GM18861 (cell line): ENCODE results near the gene OR2T11.
"Not testable (repeated sequence)": the region's sequence is repeated elsewhere in the genome, so short reads cannot be mapped to it uniquely, and the experiment has no call there.

Experiments
- ATAC-seq: cut with Tn5 transposase; IDR thresholded peaks from one replicate; pipeline ENCODE4 v1.9.1; 2021; ENCODE audit not compliant: unreplicated experiment

Gene OR2T11

GRCh38 chr1:248621770-248622169, 13.1 kb downstream of the OR2T11 start:
- no peak for ATAC-seq

- no peak for ATAC-seq
These were observed 16.0 kb downstream of the OR2T11 start for GRCh38 chr1:248618878-248619277.

GRCh38 chr1:248618119-248618518, 16.8 kb downstream of the OR2T11 start:
- no peak for ATAC-seq

GRCh38 chr1:248613742-248614141, 21.1 kb downstream of the OR2T11 start:
- no peak for ATAC-seq

GRCh38 chr1:248611883-248612414, 22.9 kb downstream of the OR2T11 start:
- ATAC-seq, result no peak

GRCh38 chr1:248610301-248610700, 24.6 kb downstream of the OR2T11 start:
- ATAC-seq, result no peak

- ATAC-seq, result no peak
These were observed 35.5 kb downstream of the OR2T11 start for GRCh38 chr1:248599396-248599795.

GRCh38 chr1:248597589-248597988, 37.3 kb downstream of the OR2T11 start, which contains the start of gene OR2T10:
Gene OR2T10, minus strand, starts transcription at chr1:248597700. Its CDS starts 3,932 bp downstream, at chr1:248593768.
- ATAC-seq, result no peak

GRCh38 chr1:248596615-248597014, 38.3 kb downstream of the OR2T11 start:
- no peak for ATAC-seq

- no peak for ATAC-seq
These were observed 41.7 kb downstream of the OR2T11 start for GRCh38 chr1:248593226-248593625.

- no peak for ATAC-seq
These were observed 42.2 kb downstream of the OR2T11 start for GRCh38 chr1:248592655-248593054.

GRCh38 chr1:248590055-248590454, 44.8 kb downstream of the OR2T11 start:
- ATAC-seq, result no peak

GRCh38 chr1:248589334-248589733, 45.6 kb downstream of the OR2T11 start:
- ATAC-seq, result no peak

- ATAC-seq, result no peak
These were observed 49.6 kb downstream of the OR2T11 start for GRCh38 chr1:248585266-248585665.

GRCh38 chr1:248576260-248576980, 58.5 kb downstream of the OR2T11 start:
- ATAC-seq, result no peak

GRCh38 chr1:248574657-248575056, 60.2 kb downstream of the OR2T11 start, which contains the start of gene OR2T34:
Gene OR2T34, minus strand, starts transcription at chr1:248574757. Its CDS starts 0 bp downstream, at chr1:248574757.
- ATAC-seq, result not testable (repeated sequence)

GRCh38 chr1:248573856-248574255, 61.0 kb downstream of the OR2T11 start:
- ATAC-seq, result not testable (repeated sequence)
